Urinary bladder (tissue), 4 donors: Measurements from ENCODE around the gene ENO3. TPM values are rescaled to one million over a fixed set of nuclear protein-coding genes. Genes with fewer than 3 reads are reported as not detected.
"Not testable (repeated sequence)": the region's sequence is repeated elsewhere in the genome, so short reads cannot be mapped to it uniquely, and the experiment has no call there.

Experiments used
- DNase-seq: peaks from one replicate; pipeline ENCODE4 v3.0.0-alpha.2; 2015; ENCODE audit errors: extremely low spot score
- H3K27ac ChIP-seq: one replicate; pipeline ENCODE4 v1.5.1; 2013; ENCODE audit warnings: low read depth, mild to moderate bottlenecking, moderate library complexity
- H3K36me3 ChIP-seq: one replicate; pipeline ENCODE4 v1.6.1; 2013; ENCODE audit warnings: mild to moderate bottlenecking, moderate library complexity; ENCODE audit not compliant: insufficient read depth
- H3K4me1 ChIP-seq: one replicate; pipeline ENCODE4 v1.6.1; 2013; ENCODE audit warnings: mild to moderate bottlenecking, moderate library complexity; ENCODE audit not compliant: insufficient read depth
- H3K4me3 ChIP-seq: one replicate; pipeline ENCODE4 v1.5.1; 2013; ENCODE audit warnings: low read depth, low read length
- WGBS: extraction: QIAGEN DNeasy Blood & Tissue Kit; methylation state at CpG from one replicate; pipeline ENCODE4 v1.1.7; 2013; 5-methylcytosine and 5-hydroxymethylcytosine counted together
- polyA plus RNA-seq: library from polyadenylated mRNA; stranded (reverse); fragments of 200-250 nt; gene quantifications from one replicate; pipeline ENCODE4 v1.2.3, GENCODE V29; 2013
- total RNA-seq: library from RNA; depleted of rRNA; stranded (reverse); fragments of >200 nt; gene quantifications from one replicate; pipeline ENCODE4 v1.2.3, GENCODE V29; 2014
- donor health status: healthy with polysubstance abuse.
- donor health status: healthy.

The ENO3 gene
- total RNA-seq (31.5 TPM), polyA plus RNA-seq (6.3 TPM)

DNA sequence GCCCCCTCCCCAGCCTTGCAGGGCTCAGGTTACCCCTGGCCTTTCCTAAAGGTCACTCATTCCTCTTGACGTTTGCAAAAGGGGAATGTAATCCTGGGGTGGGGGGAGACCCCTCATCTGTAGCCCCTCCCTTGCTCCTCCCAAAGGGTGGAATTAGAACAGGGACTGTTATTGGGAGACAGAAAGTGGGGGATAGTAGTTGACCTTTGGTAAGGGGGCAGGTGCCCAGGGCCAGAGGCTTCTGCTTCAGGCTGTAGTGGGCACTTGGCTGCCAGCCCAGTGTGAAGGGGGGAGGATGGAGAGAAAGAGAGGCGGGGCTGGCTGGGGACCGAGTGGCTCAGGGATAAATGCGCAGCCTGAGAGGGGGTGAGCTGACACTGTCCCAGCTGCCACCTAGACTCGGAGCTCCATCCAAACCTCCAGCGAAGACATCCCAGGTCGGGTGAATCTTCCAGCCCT is at the start of gene ENO3:
ENO3 (plus strand) TSS at position 374 of the 459 bp plus-strand sequence. CDS start 711 bp downstream, outside the sequence.
- no peaks in the 10 kb centered on the region for H3K4me1 ChIP-seq
- H3K36me3 ChIP-seq, result no peaks in the 10 kb centered on the region
- DNase-seq, result no peak
- peak within 1 kb of the TSS; percentile 70 for H3K27ac ChIP-seq
- peak within 1 kb of the TSS; percentile 97 for H3K4me3 ChIP-seq
- WGBS, result 39% methylated on average over 7 of the region's 7 CpGs

GRCh38 chr17:4901648-4902344 is 49.1 kb upstream of the ENO3 start:
- H3K36me3 ChIP-seq, result no peaks in the 10 kb centered on the region
- no peak overlapping the region for H3K27ac ChIP-seq
- 43% methylated on average over 48 of the region's 48 CpGs for WGBS
- no peaks in the 10 kb centered on the region for H3K4me1 ChIP-seq
- DNase-seq, result no peak
- H3K4me3 ChIP-seq, result no peak overlapping the region

GRCh38 chr17:4902540-4902939 is 48.4 kb upstream of the ENO3 start:
- DNase-seq, result no peak

DNA sequence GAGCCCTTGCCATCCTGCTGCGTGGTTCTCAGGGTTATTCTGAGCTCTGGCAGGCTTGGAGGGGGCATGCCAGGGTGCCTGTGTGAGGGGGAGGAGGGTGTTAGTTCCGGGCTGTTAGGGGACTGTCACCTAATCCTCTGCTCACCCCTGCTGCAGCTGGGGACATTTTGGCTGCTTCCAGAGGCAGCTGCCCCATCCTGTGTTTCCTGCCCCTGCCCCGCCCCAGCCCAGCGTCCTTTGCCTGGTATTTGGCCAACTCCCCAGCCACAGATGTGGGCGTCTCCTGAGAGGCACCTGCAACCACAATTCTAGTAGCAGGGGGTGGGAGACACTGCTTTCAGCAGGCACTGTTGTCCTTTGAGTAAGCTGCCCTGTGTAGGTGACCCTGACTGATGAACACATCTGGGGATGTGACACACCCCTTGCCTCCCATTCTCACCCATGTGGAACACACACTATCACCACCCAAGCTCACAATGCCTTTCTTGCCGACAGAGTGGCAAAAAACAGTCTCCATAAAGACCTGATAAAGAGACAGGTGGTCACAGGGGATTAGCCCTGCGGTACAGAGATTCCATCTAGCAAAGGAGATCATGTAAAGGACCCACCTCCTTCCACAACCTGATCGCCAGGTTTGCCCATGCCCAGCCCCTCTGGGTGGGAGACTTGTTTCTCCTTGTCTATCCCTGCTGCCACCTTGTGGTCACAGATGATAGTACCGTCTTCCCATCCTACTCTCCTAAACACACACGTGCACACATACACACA is 47.7 kb upstream of the ENO3 start, which contains the start of gene CHRNE:
CHRNE (minus strand) TSS at position 48 of the 768 bp plus-strand sequence; CDS start at position 13, 35 bp downstream.
- WGBS, result 21% methylated on average over 10 of the region's 10 CpGs
- no peak within 1 kb of the TSS for H3K4me3 ChIP-seq
- no peak within 1 kb of the TSS for H3K27ac ChIP-seq
- no peaks in the 10 kb centered on the region for H3K36me3 ChIP-seq
- H3K4me1 ChIP-seq, result no peaks in the 10 kb centered on the region
- no peak for DNase-seq

More at GRCh38 chr17:4902540-4902939, 48.4 kb upstream of the ENO3 start:
- 68% methylated on average over 8 of the region's 8 CpGs for WGBS
- H3K36me3 ChIP-seq, result no peaks in the 10 kb centered on the region
- H3K4me3 ChIP-seq, result no peak overlapping the region
- no peak overlapping the region for H3K27ac ChIP-seq
- no peaks in the 10 kb centered on the region for H3K4me1 ChIP-seq

- H3K36me3 ChIP-seq, DNase-seq, H3K4me3 ChIP-seq, H3K27ac ChIP-seq, H3K4me1 ChIP-seq: not testable (repeated sequence)
Measured at GRCh38 chr17:4906642-4907041, 44.3 kb upstream of the ENO3 start.

DNA sequence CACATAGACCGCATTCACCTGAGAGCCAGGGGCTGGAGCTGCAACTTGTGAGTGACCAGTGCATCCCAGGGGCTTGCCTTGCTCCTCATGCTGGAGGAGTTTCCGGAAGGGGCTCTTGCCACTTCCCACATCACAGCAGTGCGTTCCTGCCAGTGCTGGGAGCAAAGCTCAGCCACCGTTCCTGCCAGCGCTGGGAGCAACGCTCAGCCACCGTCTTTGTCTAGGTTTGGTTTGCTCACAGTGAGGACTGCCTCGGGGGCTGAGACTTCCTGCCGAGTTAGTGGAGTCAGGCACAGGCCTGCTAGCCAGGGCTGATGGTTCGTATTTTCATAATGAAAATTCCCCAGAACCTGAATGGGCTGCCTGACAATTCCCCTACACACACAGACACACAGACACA is 42.6 kb upstream of the ENO3 start:
- Histone ChIP-seq H3K27ac (no peak overlapping the region), H3K4me3 (no peak overlapping the region), H3K4me1 (no peaks in the 10 kb centered on the region), H3K36me3 (no peaks in the 10 kb centered on the region)
- no peak for DNase-seq
- 43% methylated on average over 10 of the region's 10 CpGs for WGBS

- no peak overlapping the region for H3K4me3 ChIP-seq
- H3K36me3 ChIP-seq, result no peaks in the 10 kb centered on the region
- no peaks in the 10 kb centered on the region for H3K4me1 ChIP-seq
- 20% methylated on average over 20 of the region's 20 CpGs for WGBS
- DNase-seq, result peak; percentile 52
- H3K27ac ChIP-seq, result no peak overlapping the region
Measured at GRCh38 chr17:4908711-4909496, 42.0 kb upstream of the ENO3 start.

- Histone ChIP-seq H3K36me3 (no peaks in the 10 kb centered on the region), H3K4me3 (no peak overlapping the region), H3K4me1 (no peaks in the 10 kb centered on the region), H3K27ac (no peak overlapping the region)
- DNase-seq, result no peak
- 61% methylated on average over 1 of the region's 1 CpG for WGBS
Measured at GRCh38 chr17:4913994-4914393, 36.9 kb upstream of the ENO3 start.

- H3K4me1 ChIP-seq, DNase-seq, H3K36me3 ChIP-seq, H3K27ac ChIP-seq, H3K4me3 ChIP-seq: not testable (repeated sequence)
- 92% methylated on average over 4 of the region's 4 CpGs for WGBS
Measured at GRCh38 chr17:4914551-4914950, 36.4 kb upstream of the ENO3 start.

DNA sequence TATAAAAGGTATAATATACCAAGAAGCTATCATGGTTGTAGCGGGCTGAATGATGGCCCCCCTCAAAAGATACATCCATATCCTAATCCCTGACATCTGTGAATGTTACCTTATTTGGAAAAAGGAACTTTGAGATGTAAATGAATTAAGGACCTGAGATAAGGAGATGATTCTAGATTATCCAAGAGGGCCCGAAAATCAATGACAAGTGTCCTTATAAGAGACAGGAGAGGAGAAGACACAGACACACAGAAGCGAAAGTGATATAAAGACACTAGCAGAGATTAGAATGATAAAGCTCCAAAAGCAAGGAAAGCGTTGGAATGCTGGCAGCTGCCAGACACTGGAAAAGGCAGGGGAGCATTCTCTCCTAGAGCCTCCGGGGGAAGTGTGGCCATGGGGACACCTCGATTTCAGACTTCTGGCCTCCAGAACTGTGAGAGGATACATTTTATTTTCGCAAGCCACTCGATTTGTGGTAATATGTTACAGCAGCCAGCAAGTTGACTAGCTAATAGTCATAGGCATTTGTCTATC is 31.3 kb upstream of the ENO3 start:
- no peak overlapping the region for H3K27ac ChIP-seq
- DNase-seq, result no peak
- no peaks in the 10 kb centered on the region for H3K36me3 ChIP-seq
- no peak overlapping the region for H3K4me3 ChIP-seq
- H3K4me1 ChIP-seq, result no peaks in the 10 kb centered on the region
- 44% methylated on average over 8 of the region's 8 CpGs for WGBS

GRCh38 chr17:4920351-4921048 is 30.4 kb upstream of the ENO3 start:
- Histone ChIP-seq H3K4me1 (no peaks in the 10 kb centered on the region), H3K27ac (no peak overlapping the region), H3K4me3 (no peak overlapping the region), H3K36me3 (no peaks in the 10 kb centered on the region)
- WGBS, result 87% methylated on average over 10 of the region's 10 CpGs
- no peak for DNase-seq

DNA sequence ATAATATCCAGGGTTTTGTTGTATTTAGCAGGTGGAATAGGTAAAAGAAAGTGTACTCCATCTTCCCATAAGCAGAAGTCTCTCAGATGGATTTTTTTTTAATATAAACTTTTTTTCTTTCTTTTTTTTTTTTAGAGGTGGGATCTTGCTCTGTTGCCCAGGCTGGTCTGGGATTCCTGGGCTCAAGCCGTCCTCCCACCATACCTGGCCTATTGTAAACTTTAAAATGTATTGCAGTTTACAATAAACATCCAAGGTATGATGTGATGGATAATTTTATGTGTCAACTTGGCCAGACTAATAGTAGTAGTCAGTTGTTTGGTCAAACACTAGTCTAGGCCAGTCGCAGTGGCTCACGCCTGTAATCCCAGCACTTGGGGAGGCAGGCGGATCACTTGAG is 29.6 kb upstream of the ENO3 start:
- Histone ChIP-seq H3K4me1 (no peaks in the 10 kb centered on the region), H3K4me3 (no peak overlapping the region), H3K27ac (no peak overlapping the region), H3K36me3 (no peaks in the 10 kb centered on the region)
- no peak for DNase-seq
- 90% methylated on average over 4 of the region's 4 CpGs for WGBS
